NCI-H774 (cell line): Measurements from ENCODE around the gene GPER1.

Source experiments
- DNase-seq: peaks from one replicate; lab custom pipeline; 2025; lab: John Stamatoyannopoulos, UW

Gene GPER1

GRCh38 chr7:1053816-1054370 is 34.0 kb upstream of the GPER1 start:
- no peak for DNase-seq

GRCh38 chr7:1054438-1054837 is 33.5 kb upstream of the GPER1 start:
- no peak for DNase-seq

- no peak for DNase-seq
These were observed 33.0 kb upstream of the GPER1 start for GRCh38 chr7:1054861-1055450.

DNA sequence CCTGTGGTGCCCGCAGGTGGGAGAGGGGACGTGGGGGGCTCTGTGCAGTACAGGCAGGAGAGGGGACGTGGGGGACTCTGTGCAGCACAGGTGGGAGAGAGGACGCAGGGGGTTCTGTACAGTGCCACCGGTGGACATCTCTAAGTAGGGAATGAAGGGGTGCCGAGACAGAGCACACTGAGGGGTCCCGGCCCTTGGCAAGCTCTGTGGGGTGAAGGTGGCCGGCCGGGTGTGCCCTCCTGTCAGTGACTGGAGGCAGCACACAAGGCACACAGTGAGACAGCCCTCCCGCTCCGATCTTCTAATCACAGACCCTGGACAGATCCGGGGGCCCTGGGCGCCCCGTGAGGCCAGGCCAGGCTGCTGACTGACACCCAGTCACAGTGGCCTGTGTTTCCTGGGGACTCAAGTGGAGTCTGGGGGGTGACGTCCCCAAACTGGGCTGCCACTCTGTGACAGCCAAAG is 32.4 kb upstream of the GPER1 start:
- DNase-seq, result no peak

DNA sequence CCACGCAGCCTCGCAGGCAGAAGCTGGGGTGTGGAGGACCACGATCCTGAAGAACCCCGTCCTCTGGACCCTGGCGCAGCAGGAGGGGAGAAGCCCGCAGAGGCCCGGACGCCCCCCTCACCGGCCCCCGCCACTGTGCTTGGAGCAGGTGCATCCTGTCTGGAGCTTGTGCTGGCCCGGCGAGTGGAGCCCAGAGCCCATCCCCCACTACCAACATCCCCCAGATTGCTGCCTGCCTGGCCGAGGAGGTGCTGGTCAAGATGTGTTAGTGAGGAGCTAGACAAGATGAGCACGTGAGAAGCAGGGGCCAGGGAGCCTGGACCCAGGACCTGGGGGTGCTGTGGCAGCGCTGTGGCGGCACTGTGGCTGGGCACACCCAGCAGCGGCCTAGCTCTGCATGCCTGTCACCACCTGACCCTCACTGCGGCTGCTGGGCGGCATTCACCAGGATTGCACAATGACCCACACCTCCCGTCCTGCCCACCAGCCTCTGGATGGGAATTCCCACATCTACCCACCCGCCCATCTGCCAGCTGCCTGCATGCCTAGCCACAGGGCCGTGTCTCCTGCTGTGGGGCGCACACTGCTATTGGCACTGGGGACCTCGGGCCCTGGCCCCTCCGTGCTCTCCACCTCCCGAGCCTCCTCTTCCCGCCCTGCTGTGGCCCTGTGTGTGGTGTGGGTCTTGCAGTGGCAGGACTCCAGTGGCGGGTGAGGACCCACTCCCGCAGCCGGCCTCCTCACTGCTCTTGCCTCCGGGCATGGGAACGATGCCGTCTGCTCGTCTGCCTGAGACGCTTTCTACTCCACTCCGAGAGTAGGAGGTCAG is 31.7 kb upstream of the GPER1 start:
- DNase-seq, result no peak

GRCh38 chr7:1056785-1057410 is 31.0 kb upstream of the GPER1 start:
- no peak for DNase-seq

DNA sequence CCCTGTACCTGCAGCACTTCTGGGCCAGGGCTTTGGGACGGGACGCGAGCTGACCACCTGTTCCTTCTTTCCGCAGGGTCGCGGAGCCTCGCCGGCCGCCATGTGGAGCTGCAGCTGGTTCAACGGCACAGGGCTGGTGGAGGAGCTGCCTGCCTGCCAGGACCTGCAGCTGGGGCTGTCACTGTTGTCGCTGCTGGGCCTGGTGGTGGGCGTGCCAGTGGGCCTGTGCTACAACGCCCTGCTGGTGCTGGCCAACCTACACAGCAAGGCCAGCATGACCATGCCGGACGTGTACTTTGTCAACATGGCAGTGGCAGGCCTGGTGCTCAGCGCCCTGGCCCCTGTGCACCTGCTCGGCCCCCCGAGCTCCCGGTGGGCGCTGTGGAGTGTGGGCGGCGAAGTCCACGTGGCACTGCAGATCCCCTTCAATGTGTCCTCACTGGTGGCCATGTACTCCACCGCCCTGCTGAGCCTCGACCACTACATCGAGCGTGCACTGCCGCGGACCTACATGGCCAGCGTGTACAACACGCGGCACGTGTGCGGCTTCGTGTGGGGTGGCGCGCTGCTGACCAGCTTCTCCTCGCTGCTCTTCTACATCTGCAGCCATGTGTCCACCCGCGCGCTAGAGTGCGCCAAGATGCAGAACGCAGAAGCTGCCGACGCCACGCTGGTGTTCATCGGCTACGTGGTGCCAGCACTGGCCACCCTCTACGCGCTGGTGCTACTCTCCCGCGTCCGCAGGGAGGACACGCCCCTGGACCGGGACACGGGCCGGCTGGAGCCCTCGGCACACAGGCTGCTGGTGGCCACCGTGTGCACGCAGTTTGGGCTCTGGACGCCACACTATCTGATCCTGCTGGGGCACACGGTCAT is 30.3 kb upstream of the GPER1 start:
- no peak for DNase-seq

GRCh38 chr7:1058311-1058710 is 29.6 kb upstream of the GPER1 start:
- DNase-seq, result no peak

DNA sequence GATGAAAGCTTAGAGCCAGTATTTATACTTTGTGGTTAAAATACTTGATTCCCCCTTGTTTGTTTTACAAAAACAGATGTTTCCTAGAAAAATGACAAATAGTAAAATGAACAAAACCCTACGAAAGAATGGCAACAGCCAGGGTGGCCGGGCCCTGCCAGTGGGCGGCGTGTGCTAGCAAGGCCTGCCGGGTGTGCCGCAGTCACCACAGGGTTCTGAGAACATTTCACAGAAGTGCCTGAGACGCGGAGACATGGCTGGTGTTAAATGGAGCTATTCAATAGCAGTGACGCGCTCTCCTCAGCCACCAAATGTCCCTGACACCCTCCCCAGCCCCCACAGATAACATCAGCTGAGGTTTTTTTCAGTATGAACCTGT is 29.1 kb upstream of the GPER1 start:
- DNase-seq, result no peak

DNA sequence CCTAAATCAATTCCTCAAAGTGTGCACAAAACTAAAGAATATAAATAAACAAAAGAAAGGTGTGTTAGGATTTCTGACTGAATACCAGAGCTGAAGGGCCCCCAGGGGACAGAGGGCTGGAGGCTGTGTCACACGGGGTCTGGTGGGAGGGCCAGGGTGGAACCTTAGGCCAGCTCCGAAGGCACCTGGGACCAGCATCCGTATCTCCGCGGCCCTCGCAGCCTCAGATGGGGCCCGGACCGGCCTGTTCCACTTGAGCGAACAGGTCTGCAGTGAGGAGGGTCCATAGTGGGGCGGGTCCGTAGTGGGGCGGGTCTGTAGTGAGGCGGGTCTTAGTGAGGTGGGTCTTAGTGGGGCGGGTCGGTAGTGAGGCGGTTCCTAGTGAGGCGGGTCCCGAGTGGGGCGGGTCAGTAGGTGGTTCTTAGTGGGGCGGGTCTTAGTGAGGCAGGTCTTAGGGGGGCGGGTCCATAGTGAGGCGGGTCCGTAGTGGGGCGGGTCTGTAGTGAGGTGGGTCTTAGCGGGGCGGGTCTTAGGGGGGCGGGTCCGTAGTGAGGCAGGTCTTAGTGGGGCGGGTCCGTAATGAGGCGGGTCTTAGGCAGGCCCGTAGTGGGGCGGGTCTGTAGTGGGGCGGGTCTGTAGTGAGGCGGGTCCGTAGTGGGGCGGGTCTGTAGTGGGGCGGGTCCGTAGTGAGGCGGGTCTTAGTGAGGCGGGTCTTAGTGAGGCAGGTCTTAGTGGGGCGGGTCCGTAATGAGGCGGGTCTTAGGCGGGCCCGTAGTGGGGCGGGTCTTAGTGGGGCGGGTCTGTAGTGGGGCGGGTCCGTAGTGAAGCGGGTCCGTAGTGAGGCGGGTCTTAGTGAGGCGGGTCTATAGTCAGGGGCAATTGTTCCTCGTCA is 28.5 kb upstream of the GPER1 start:
- DNase-seq, result no peak

- no peak for DNase-seq
These were observed 27.4 kb upstream of the GPER1 start for GRCh38 chr7:1060315-1061072.

DNA sequence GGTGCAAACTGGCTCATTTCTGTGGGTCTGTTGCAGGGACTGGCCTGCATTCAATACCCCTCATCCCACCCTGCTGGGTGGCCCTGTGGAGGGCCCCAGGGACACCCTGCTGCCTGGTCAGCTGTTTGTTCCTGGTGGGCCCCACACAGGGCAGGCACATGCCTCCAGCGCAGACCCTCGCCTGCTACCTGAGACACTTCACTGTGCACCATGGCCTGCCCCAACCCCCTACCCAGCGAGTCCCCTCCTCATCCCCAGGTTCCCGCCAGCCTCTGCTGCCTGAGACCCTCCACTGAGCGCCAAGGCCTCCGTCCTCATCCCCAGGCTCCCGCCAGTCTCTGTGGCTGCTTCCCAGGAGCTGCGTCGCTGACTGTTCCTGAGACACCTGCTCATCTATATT is 26.7 kb upstream of the GPER1 start:
- no peak for DNase-seq

- no peak for DNase-seq
These were observed 25.3 kb upstream of the GPER1 start for GRCh38 chr7:1062296-1063294.

DNA sequence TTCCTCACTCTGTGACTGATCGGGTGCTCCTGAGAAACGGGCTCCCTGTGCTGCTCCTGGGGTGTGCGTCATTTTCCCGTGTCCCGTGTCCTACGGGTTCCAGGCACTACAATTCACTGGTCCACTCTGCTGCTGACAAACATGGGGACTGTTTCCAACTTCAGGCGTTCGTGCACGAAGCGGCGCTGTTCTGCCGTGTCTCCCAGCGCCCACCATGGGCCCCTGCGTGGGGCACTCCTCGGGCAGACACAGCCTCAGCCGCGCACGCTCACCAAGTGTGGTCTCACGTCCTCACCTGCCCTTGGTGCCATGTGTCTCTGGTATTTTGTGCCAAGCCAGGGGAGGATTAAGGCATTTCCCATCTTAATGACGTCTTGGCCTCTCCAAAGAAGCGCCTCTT is 24.6 kb upstream of the GPER1 start:
- DNase-seq, result no peak

GRCh38 chr7:1064581-1064980 is 23.3 kb upstream of the GPER1 start:
- DNase-seq, result no peak

- no peak for DNase-seq
These were observed 22.7 kb upstream of the GPER1 start for GRCh38 chr7:1065263-1065584.

DNA sequence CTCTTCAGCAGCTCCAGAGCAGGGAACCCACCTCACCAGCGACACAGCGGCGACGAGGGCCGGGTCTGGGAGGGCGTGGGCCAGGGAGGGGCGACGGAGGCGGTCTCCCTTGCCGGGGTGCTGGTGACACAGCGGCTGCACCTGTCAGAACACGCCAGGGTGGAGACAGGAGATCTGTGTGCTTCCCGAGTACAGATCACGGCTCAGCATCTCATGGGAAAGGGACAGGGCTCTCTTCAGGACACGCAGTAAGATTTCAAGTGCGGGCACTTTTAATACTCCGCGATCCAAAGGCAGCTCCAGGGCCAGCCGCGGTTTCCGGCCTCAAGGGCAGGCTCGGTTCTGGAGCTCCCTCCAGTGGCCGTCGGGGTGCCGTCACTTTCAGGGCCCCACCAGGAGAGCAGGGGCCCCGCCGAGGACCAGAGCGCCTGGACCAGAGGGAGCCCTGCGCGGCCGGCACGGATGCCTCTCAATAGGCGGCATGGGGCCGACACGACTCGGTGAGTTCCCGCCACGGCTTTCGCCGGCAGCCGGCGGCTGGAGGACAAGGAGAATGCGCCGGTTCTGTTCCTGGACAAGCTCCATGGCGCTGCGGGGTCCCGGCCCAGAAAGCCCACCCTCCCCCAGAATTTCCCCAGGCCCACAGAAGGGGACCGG is 22.2 kb upstream of the GPER1 start:
- no peak for DNase-seq

DNA sequence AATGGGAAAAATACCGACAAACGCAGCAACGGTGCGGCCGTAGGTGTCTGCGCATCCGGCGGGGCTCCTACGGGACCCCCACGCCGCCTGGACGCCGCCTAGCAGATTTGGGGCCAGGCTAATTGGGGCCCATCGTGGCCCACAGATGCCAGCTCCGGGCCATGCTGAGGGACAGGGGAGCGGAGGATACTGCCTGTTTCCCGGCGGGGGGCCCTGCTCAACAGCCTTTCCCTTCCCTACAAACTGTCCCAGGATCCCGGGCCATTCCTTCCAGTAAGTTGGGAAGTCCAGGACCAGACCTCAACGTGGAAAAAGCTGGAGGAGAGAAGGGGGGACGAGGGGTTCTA is 21.7 kb upstream of the GPER1 start:
- DNase-seq, result no peak

DNA sequence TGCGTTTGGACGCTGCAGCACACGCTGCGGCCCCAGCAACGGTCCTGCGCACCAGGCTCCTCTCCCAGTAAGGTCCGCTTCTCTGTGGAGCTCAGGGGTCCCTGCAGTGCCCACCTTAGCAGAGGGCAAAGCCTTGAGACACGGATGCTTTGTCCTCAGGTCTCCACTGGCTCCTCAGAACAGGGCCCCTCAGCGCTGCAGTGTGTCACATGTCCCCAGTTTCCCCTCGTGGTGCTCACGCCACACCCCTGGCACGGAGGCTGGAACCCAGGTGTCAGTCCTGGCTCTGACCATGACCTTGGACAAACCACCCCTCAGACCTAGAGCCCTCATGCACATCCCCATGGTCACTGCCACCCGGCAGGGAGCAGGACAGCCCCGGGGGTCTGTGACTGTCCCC is 19.9 kb upstream of the GPER1 start:
- DNase-seq, result no peak
